ENCODE results near the gene APBB2.

APBB2 gene

GRCh38 chr4:41132055-41132683 is 82.2 kb downstream of the APBB2 start:
- no peaks in the 10 kb centered on the region for H4K20me1 ChIP-seq
- H3K4me2 ChIP-seq, result peak overlapping the region; percentile 75
- H3K27me3 ChIP-seq, result no peaks in the 10 kb centered on the region
- H3K36me3 ChIP-seq, result no peaks in the 10 kb centered on the region
- no peak overlapping the region for H3K4me3 ChIP-seq
- no peaks in the 10 kb centered on the region; the same call in 1 of the 2 replicates for H3K9me3 ChIP-seq
- TF ChIP-seq Cebpa-rat (IDR thresholded peaks at IDR 0.05), result no peak
- H3K9ac ChIP-seq, result no peak overlapping the region
- H3K4me1 ChIP-seq, result peaks cover 27% of the 10 kb centered on the region
- H3K27ac ChIP-seq, result peak overlapping the region; percentile 58; the same call in 1 of the 2 replicates

DNA sequence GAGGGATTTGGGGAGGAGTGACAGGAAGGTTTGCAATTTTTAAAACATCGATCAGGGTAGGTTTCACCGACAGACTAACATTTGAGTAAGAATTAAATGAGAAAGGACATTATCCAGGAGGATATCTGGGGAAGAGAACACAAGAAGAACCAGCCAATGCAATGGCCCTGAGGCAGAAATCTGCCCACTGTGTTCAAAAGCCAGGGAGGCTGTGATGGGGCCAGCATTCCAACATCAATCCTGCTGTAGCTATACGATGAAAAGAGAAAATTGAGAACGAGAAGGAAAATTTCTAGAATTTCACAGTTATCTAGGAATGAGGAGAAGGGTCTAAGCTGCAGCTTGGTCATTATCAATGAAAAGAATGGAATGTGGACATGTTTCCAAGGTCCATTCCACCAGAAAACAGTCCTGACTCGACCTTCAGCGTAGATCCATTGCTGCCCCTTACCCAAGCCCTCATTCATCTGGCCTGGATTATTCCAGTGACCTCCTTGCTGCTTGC is 84.4 kb downstream of the APBB2 start:
- H3K27ac ChIP-seq, result no peak overlapping the region
- no peak overlapping the region for H3K4me2 ChIP-seq
- H3K9ac ChIP-seq, result no peak overlapping the region
- peaks cover 27% of the 10 kb centered on the region for H3K4me1 ChIP-seq
- H3K4me3 ChIP-seq, result no peak overlapping the region
- H3K9me3 ChIP-seq, result no peaks in the 10 kb centered on the region; the same call in 1 of the 2 replicates
- H4K20me1 ChIP-seq, result no peaks in the 10 kb centered on the region
- no peaks in the 10 kb centered on the region for H3K27me3 ChIP-seq
- no peaks in the 10 kb centered on the region for H3K36me3 ChIP-seq
- no peak for TF ChIP-seq Cebpa-rat (IDR thresholded peaks at IDR 0.05)

GRCh38 chr4:41129128-41129754 is 85.1 kb downstream of the APBB2 start:
- Histone ChIP-seq H3K4me3 (no peak overlapping the region), H3K36me3 (no peaks in the 10 kb centered on the region), H3K27me3 (no peaks in the 10 kb centered on the region), H3K4me2 (no peak overlapping the region), H3K9ac (no peak overlapping the region), H3K4me1 (peaks cover 27% of the 10 kb centered on the region), H3K9me3 (peaks cover 3% of the 10 kb centered on the region; the same call in 1 of the 2 replicates), H3K27ac (no peak overlapping the region), H4K20me1 (no peaks in the 10 kb centered on the region)
- no peak for TF ChIP-seq Cebpa-rat (IDR thresholded peaks at IDR 0.05)

DNA sequence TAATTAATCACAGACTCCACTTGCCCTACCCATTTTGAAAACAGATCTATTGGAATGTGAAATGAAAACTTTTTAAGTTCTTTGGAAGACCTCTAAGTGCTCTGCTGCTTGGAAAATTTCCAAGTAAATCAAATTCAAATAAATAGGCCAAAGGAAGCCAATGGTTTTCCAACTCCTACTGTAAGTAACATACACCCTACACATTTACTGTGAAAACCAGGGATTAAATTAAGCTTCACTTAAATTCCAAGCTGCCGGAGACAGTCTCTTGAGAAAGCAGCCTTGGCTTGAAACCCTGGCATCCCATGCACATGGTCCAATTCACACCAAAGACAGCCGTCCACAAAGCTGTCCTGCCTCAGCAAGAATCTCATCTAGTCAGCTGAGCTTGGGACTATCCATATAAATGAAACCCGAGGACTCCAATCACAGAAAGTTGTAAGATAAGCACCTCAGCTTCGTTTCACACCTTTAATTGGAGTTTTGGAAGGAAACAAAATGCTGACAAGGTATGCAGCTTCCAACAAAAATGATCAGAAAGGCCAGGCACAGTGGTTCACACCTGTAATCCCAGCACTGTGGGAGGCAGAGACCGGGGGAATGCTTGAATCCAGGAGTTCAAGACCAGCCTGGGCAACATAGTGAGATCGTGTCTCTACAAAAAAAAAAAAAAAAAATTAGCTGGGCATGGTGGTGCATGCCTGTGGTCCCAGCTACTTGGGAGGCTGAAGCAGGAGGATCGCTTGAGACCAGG is 88.6 kb downstream of the APBB2 start:
- H3K4me1 ChIP-seq, result peaks cover 13% of the 10 kb centered on the region
- no peak overlapping the region for H3K4me3 ChIP-seq
- no peaks in the 10 kb centered on the region for H3K36me3 ChIP-seq
- H3K9ac ChIP-seq, result no peak overlapping the region
- no peak overlapping the region for H3K4me2 ChIP-seq
- H3K27ac ChIP-seq, result no peak overlapping the region
- no peak for TF ChIP-seq Cebpa-rat (IDR thresholded peaks at IDR 0.05)
- H3K27me3 ChIP-seq, result no peaks in the 10 kb centered on the region
- no peaks in the 10 kb centered on the region for H4K20me1 ChIP-seq
- H3K9me3 ChIP-seq, result peaks cover 4% of the 10 kb centered on the region; the same call in 1 of the 2 replicates

DNA sequence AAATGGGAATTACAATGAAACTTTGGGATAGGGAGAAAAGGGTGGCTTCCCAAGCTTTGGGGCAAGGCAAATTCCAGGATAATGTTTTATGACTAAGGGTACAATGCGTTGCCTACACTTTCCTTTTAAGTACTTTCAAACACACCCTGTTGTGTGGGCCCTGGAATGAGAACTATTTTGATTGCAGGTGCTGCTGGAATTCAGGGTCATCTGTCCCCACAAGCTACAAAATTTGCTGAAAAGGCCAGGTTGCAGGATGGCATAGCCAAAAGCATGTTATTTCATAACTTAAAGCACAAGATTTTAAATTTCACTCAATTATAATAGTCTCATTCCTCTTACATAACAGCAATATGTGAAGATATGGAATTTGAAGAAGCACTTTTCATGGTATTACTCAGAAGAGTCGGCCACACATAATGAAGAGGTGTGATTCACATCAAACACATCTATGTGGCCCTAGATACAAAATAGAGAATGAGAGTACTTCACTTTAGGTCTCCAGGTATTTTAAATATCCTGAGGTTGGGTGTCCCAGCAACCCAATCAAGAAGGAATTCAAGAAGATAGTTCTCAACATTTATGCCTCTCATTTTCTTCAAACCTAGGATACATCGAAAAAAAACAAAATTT is 89.3 kb downstream of the APBB2 start:
- Histone ChIP-seq H3K4me2 (no peak overlapping the region), H3K4me1 (peaks cover 20% of the 10 kb centered on the region), H3K27ac (no peak overlapping the region), H3K4me3 (no peak overlapping the region), H3K9ac (no peak overlapping the region), H3K9me3 (peaks cover 4% of the 10 kb centered on the region; the same call in 1 of the 2 replicates), H3K36me3 (no peaks in the 10 kb centered on the region), H3K27me3 (no peaks in the 10 kb centered on the region), H4K20me1 (no peaks in the 10 kb centered on the region)
- TF ChIP-seq Cebpa-rat (IDR thresholded peaks at IDR 0.05), result no peak

GRCh38 chr4:41122775-41123174 is 91.6 kb downstream of the APBB2 start:
- Histone ChIP-seq H3K4me1 (peaks cover 43% of the 10 kb centered on the region), H3K4me2 (no peak overlapping the region), H4K20me1 (no peaks in the 10 kb centered on the region), H3K36me3 (no peaks in the 10 kb centered on the region), H3K27ac (no peak overlapping the region), H3K27me3 (no peaks in the 10 kb centered on the region), H3K9me3 (0 out of 2 replicates have a peak, but pooled peaks cover 4% of the 10 kb centered on the region), H3K9ac (no peak overlapping the region), H3K4me3 (no peak overlapping the region)
- TF ChIP-seq Cebpa-rat (IDR thresholded peaks at IDR 0.05), result no peak

GRCh38 chr4:41122309-41122708 is 92.0 kb downstream of the APBB2 start:
- Histone ChIP-seq H3K27ac (no peak overlapping the region), H3K27me3 (no peaks in the 10 kb centered on the region), H4K20me1 (no peaks in the 10 kb centered on the region), H3K4me3 (no peak overlapping the region), H3K4me1 (peaks cover 44% of the 10 kb centered on the region), H3K36me3 (no peaks in the 10 kb centered on the region), H3K9me3 (0 out of 2 replicates have a peak, but pooled peaks cover 4% of the 10 kb centered on the region), H3K4me2 (no peak overlapping the region), H3K9ac (no peak overlapping the region)
- no peak for TF ChIP-seq Cebpa-rat (IDR thresholded peaks at IDR 0.05)

GRCh38 chr4:41121906-41122305 is 92.4 kb downstream of the APBB2 start:
- Histone ChIP-seq H3K9me3 (0 out of 2 replicates have a peak, but pooled peaks cover 4% of the 10 kb centered on the region), H3K4me3 (no peak overlapping the region), H3K36me3 (no peaks in the 10 kb centered on the region), H3K27ac (peak overlapping the region; percentile 52; the same call in 1 of the 2 replicates), H3K4me1 (peaks cover 44% of the 10 kb centered on the region), H3K4me2 (peak overlapping the region; percentile 62; the same call in 1 of the 2 replicates), H4K20me1 (no peaks in the 10 kb centered on the region), H3K9ac (no peak overlapping the region), H3K27me3 (no peaks in the 10 kb centered on the region)
- TF ChIP-seq Cebpa-rat (IDR thresholded peaks at IDR 0.05), result no peak
